ENCODE measurements around the gene PTPRN2. TPM values are rescaled to one million over a fixed set of nuclear protein-coding genes. Genes with fewer than 3 reads are reported as not detected.

Gene PTPRN2
- polyA plus RNA-seq, 1 of the 3 experiments (the other 2 are of a cell fraction) = 4.0 TPM

GRCh38 chr7:158033196-158033595 is 554.4 kb downstream of the PTPRN2 start (continued):
- TF ChIP-seq, protein P1, sequence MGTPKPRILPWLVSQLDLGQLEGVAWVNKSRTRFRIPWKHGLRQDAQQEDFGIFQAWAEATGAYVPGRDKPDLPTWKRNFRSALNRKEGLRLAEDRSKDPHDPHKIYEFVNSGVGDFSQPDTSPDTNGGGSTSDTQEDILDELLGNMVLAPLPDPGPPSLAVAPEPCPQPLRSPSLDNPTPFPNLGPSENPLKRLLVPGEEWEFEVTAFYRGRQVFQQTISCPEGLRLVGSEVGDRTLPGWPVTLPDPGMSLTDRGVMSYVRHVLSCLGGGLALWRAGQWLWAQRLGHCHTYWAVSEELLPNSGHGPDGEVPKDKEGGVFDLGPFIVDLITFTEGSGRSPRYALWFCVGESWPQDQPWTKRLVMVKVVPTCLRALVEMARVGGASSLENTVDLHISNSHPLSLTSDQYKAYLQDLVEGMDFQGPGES (IDR thresholded peaks at IDR 0.05; ENCODE audit: low read depth, low read length) = no peak

DNA sequence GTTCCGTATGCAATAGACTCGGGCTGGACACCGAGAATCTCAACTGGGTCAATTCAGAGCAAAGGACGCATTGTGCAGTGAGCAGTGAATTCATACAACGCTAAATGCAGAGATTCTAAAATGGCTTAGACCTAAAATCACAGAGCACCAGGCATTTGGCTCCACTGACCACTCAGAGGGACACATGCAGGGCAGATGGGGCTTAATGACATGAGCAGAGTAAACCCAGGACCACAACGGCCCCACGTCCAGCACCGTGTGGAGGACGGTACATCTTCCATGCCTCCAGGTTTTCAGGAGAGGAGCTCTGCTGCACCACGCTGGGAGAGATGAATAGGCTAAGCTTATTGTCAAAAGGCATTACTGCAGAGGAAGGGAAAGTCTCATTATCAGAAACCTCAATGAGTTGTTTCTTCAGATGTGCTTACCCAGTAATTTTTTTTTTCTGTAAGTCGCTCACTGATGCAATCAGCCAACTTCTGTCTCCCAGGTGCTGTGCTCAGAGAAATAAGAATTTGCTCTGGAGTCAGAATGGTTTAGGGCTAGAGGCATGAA is 555.0 kb downstream of the PTPRN2 start:
- Histone ChIP-seq H3F3A (replicated peaks; ENCODE audit: insufficient read depth) (no peaks in the 10 kb centered on the region), H3K27ac (ENCODE audit: low read depth in 2 of 2, low read length in 1 of 2) (peak overlapping the region in 1 of 2 experiments; percentile 50; a peak in 1 of 4 replicates), H3K4me3 (ENCODE audit: low read depth in 2 of 2, low read length in 1 of 2) (no peak overlapping the region), H3K36me3 (replicated peaks in 1 of 2; ENCODE audit: control insufficient read depth in 1 of 2, insufficient read depth in 2 of 2, low read length in 1 of 2) (no peaks in the 10 kb centered on the region), H3K9me2 (no peaks in the 10 kb centered on the region), H3K4me1 (ENCODE audit: control insufficient read depth in 1 of 2, insufficient read depth in 2 of 2, low read depth in 1 of 2, low read length in 1 of 2) (peaks cover 0 to 44% of the 10 kb centered on the region in 2 experiments; a peak in 2 of 4 replicates), H3K79me2 (ENCODE audit: insufficient read depth) (no peaks in the 10 kb centered on the region), H3K9ac (no peak overlapping the region), H3K9me3 (peaks cover 9% of the 10 kb centered on the region; the same call in 1 of the 2 replicates), H3K27me3 (ENCODE audit: insufficient read depth) (no peaks in the 10 kb centered on the region), H2AFZ (ENCODE audit: low read depth) (no peak overlapping the region), H4K20me1 (ENCODE audit: insufficient read depth) (no peaks in the 10 kb centered on the region), H3K4me2 (no peak overlapping the region)
- ChIA-PET POLR2A (no interaction called here), CTCF (no interaction called here)
- DNase-seq = no peak
- no peak for TF ChIP-seq RXRA (IDR thresholded peaks at IDR 0.05; ENCODE audit: borderline replicate concordance, low read depth)
- TF ChIP-seq TAF1 (IDR thresholded peaks at IDR 0.05; ENCODE audit: borderline replicate concordance, low read depth, low read length) = no peak
- no peak for TF ChIP-seq JUND (IDR thresholded peaks at IDR 0.05)
- TF ChIP-seq GABPA (IDR thresholded peaks at IDR 0.05; ENCODE audit: low read depth) = no peak
- TF ChIP-seq, protein P2, sequence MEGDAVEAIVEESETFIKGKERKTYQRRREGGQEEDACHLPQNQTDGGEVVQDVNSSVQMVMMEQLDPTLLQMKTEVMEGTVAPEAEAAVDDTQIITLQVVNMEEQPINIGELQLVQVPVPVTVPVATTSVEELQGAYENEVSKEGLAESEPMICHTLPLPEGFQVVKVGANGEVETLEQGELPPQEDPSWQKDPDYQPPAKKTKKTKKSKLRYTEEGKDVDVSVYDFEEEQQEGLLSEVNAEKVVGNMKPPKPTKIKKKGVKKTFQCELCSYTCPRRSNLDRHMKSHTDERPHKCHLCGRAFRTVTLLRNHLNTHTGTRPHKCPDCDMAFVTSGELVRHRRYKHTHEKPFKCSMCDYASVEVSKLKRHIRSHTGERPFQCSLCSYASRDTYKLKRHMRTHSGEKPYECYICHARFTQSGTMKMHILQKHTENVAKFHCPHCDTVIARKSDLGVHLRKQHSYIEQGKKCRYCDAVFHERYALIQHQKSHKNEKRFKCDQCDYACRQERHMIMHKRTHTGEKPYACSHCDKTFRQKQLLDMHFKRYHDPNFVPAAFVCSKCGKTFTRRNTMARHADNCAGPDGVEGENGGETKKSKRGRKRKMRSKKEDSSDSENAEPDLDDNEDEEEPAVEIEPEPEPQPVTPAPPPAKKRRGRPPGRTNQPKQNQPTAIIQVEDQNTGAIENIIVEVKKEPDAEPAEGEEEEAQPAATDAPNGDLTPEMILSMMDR (IDR thresholded peaks at IDR 0.05) = no peak
- no peak for TF ChIP-seq RAD21 (IDR thresholded peaks at IDR 0.05; ENCODE audit: low read length)
- TF ChIP-seq, protein P3, sequence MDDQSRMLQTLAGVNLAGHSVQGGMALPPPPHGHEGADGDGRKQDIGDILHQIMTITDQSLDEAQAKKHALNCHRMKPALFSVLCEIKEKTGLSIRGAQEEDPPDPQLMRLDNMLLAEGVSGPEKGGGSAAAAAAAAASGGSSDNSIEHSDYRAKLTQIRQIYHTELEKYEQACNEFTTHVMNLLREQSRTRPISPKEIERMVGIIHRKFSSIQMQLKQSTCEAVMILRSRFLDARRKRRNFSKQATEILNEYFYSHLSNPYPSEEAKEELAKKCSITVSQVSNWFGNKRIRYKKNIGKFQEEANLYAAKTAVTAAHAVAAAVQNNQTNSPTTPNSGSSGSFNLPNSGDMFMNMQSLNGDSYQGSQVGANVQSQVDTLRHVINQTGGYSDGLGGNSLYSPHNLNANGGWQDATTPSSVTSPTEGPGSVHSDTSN (IDR thresholded peaks at IDR 0.05) = no peak
- no peak for TF ChIP-seq NRF1 (IDR thresholded peaks at IDR 0.05; ENCODE audit: low read depth, low read length)
- 46% methylated on average over 11 of the region's 11 CpGs for WGBS (ENCODE audit: low lambda C conversion rate)

GRCh38 chr7:158031867-158032308 is 555.7 kb downstream of the PTPRN2 start:
- no peak for TF ChIP-seq NFIC (IDR thresholded peaks at IDR 0.05; ENCODE audit: borderline replicate concordance)
- TF ChIP-seq ZBTB33 (IDR thresholded peaks at IDR 0.05; ENCODE audit: borderline replicate concordance, low read depth) = no peak
- POLR2A ChIA-PET = no interaction called here
- 69% methylated on average over 13 of the region's 13 CpGs for WGBS (ENCODE audit: low lambda C conversion rate)

More at GRCh38 chr7:158031867-158032308, 555.7 kb downstream of the PTPRN2 start:
- Histone ChIP-seq H3K9me3 (peaks cover 11% of the 10 kb centered on the region; the same call in 1 of the 2 replicates), H4K20me1 (ENCODE audit: insufficient read depth) (no peaks in the 10 kb centered on the region), H2AFZ (ENCODE audit: low read depth) (no peak overlapping the region), H3K36me3 (replicated peaks in 1 of 2; ENCODE audit: control insufficient read depth in 1 of 2, insufficient read depth in 2 of 2, low read length in 1 of 2) (no peaks in the 10 kb centered on the region), H3K4me3 (ENCODE audit: low read depth in 2 of 2, low read length in 1 of 2) (no peak overlapping the region), H3K27me3 (ENCODE audit: insufficient read depth) (no peaks in the 10 kb centered on the region), H3K9ac (no peak overlapping the region), H3K4me2 (no peak overlapping the region), H3K27ac (ENCODE audit: low read depth in 2 of 2, low read length in 1 of 2) (peak overlapping the region in 1 of 2 experiments; percentile 55; a peak in 2 of 4 replicates), H3F3A (replicated peaks; ENCODE audit: insufficient read depth) (no peaks in the 10 kb centered on the region), H3K4me1 (ENCODE audit: control insufficient read depth in 1 of 2, insufficient read depth in 2 of 2, low read depth in 1 of 2, low read length in 1 of 2) (peaks cover 0 to 44% of the 10 kb centered on the region in 2 experiments; a peak in 2 of 4 replicates), H3K9me2 (no peaks in the 10 kb centered on the region), H3K79me2 (ENCODE audit: insufficient read depth) (no peaks in the 10 kb centered on the region)
- peak; percentile 59 for DNase-seq
- CTCF ChIA-PET = interaction anchor here (0.9 to 1.6 kb wide), 3 partner anchors 23 to 322 kb away, joined by 3 to 8 read pairs (median 3); no protein-coding TSS in a partner anchor
